IgD-negative memory B cell (primary cell): ENCODE measurements around the gene DDAH1. TPM values are rescaled to one million over a fixed set of nuclear protein-coding genes. Genes with fewer than 3 reads are reported as not detected.

Experiments
- H3K27ac Mint-ChIP-seq, 3 donors: one replicate each; pipeline ENCODE4 v1.8.0; 2020 to 2022; ENCODE audit warnings: mild to moderate bottlenecking in 3 of 3, mixed read lengths in 3 of 3, moderate library complexity in 1 of 3
- H3K27me3 Mint-ChIP-seq: one replicate; pipeline ENCODE4 v1.8.0; 2021; ENCODE audit warnings: mixed read lengths
- H3K36me3 Mint-ChIP-seq: one replicate; pipeline ENCODE4 v1.8.0; 2020; ENCODE audit warnings: mild to moderate bottlenecking, mixed read lengths
- H3K4me1 Mint-ChIP-seq, 3 donors: one replicate each; pipeline ENCODE4 v1.8.0; 2020 to 2022; ENCODE audit warnings: mixed read lengths in 3 of 3, mild to moderate bottlenecking in 1 of 3
- H3K4me3 Mint-ChIP-seq, 4 donors: one replicate each; pipeline ENCODE4 v1.8.0; 2020 to 2022; ENCODE audit warnings: mild to moderate bottlenecking in 4 of 4, mixed read lengths in 4 of 4, moderate library complexity in 3 of 4
- H3K9me3 Mint-ChIP-seq, 3 donors: one replicate each; pipeline ENCODE4 v1.8.0; 2020 to 2021; ENCODE audit warnings: mixed read lengths in 3 of 3, mild to moderate bottlenecking in 1 of 3
- polyA plus RNA-seq: library from polyadenylated mRNA; unstranded; fragments of 300-500 nt; fragmentation: Illumina TruSeq; gene quantifications from one replicate; pipeline ENCODE4 v1.2.3, GENCODE V29; 2021

Gene DDAH1
- polyA plus RNA-seq, 1 donor from 2014 or later = 0.19 TPM

DNA sequence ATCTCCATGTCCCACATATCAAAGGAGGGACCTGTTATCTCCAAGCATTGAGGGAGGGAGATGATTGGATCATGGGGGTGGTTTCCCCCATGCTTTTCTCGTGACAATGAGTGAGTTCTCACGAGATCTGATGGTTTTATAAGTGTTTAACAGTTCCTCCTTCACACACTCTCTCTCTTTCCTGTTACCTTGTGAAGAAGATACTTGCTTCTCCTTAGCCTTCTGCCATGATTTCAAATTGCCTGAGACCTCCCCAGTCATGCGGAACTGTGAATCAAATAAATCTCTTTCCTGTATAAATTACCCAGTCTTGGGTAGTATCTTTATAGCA lies 91.6 kb downstream of the DDAH1 start:
- Mint-ChIP-seq H3K4me1 (peaks cover 0 to 6% (median 6%) of the 10 kb centered on the region in 3 donors), H3K4me3 (no peak overlapping the region), H3K27ac (no peak overlapping the region), H3K36me3 (peaks cover 7% of the 10 kb centered on the region), H3K9me3 (peaks cover 0 to 3% (median 0%) of the 10 kb centered on the region in 3 donors), H3K27me3 (no peaks in the 10 kb centered on the region)

DNA sequence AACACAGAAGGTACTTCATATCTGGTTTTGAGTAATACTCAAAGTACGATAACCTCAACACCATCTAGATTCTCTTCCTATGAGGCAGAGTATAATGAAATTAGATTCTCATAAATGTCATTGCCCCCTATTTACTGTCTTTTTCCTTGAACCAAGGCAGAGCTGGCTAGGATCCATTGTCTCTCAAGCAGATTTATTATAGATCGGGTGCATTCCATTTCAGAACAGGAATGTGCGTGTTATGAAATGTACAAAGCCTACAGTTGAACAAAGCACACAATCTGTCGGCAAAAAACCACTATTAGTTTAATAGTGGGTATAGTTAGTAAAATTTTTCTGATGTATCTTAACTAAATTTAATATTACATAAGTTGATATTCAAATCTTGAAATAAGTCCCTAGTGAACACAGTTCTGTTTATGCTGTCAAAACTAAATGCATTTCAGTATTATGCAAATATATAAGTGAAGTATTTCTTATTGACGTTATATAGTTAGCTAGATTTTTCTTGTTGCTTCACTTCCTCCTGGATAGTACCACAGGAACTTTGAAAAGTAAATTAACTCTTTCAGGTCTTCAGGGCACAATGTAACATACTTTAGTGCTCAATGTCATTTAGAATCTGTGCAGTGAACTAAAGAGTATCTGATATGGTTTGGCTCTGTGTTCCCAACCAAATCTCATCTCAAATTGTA lies 92.1 kb downstream of the DDAH1 start:
- Mint-ChIP-seq H3K36me3 (peaks cover 10% of the 10 kb centered on the region), H3K4me3 (no peak overlapping the region), H3K27me3 (no peaks in the 10 kb centered on the region), H3K27ac (no peak overlapping the region), H3K9me3 (peaks cover 0 to 3% (median 0%) of the 10 kb centered on the region in 3 donors), H3K4me1 (peaks cover 0 to 6% (median 6%) of the 10 kb centered on the region in 3 donors)

DNA sequence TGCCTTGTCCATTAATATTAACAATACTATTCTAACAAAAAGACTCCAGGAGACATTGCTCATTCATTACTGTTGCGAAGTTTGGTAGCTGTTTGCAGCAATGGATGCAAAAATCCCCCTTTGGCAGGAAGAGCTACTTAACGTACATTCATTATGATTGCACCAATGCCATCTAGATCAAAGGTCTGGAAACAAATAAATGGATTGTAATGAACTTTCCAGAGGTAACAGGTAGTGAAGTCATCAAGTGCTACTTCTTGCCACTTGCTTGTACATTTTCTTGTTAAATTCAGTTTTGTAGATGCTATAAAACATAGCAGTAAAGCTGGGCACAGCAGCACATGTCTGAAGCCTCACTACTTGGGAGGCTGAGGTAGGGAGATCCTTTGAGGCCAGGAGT lies 93.9 kb downstream of the DDAH1 start:
- peaks cover 7% of the 10 kb centered on the region for H3K36me3 Mint-ChIP-seq
- peaks cover 0 to 6% (median 6%) of the 10 kb centered on the region in 3 donors for H3K4me1 Mint-ChIP-seq
- no peaks in the 10 kb centered on the region for H3K27me3 Mint-ChIP-seq
- H3K9me3 Mint-ChIP-seq = peaks cover 0 to 3% (median 0%) of the 10 kb centered on the region in 3 donors
- H3K27ac Mint-ChIP-seq = no peak overlapping the region
- no peak overlapping the region for H3K4me3 Mint-ChIP-seq

DNA sequence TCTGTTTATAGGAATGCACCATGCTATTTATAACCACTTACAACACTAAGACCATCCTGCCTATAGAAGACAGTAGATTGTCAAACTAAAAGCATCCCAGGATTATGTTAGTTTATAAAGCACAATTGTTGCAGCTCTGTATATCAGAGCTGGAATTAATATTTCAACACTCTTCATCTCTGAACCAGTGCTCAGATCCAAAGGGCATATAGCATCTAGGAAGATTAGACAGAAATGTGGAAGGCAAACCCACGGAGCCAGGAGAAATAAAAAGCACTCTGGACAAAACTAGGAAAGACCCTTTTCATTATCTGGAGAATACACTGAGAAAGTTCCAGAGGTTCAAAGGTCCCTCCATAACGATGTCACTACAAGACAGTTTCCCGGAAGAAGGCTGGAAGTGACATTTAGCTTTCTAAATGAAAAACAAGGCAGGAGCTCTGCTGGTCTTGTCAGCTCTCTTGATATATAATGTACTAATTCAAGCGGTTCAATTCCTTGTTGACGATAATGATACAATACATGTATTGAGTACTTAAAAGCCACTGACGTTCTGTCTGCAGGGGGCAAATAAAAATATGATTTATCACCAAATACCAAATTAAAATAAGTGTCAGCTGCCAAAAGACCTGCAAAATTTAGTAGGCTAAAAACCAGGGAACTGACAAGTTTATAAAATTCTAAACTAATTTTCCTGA lies 96.7 kb downstream of the DDAH1 start:
- H3K36me3 Mint-ChIP-seq = peaks cover 8% of the 10 kb centered on the region
- H3K9me3 Mint-ChIP-seq = peaks cover 0 to 3% (median 0%) of the 10 kb centered on the region in 3 donors
- H3K4me1 Mint-ChIP-seq = peaks cover 0 to 3% (median 3%) of the 10 kb centered on the region in 3 donors
- H3K27ac Mint-ChIP-seq = no peak overlapping the region
- H3K27me3 Mint-ChIP-seq = no peaks in the 10 kb centered on the region
- no peak overlapping the region for H3K4me3 Mint-ChIP-seq

DNA sequence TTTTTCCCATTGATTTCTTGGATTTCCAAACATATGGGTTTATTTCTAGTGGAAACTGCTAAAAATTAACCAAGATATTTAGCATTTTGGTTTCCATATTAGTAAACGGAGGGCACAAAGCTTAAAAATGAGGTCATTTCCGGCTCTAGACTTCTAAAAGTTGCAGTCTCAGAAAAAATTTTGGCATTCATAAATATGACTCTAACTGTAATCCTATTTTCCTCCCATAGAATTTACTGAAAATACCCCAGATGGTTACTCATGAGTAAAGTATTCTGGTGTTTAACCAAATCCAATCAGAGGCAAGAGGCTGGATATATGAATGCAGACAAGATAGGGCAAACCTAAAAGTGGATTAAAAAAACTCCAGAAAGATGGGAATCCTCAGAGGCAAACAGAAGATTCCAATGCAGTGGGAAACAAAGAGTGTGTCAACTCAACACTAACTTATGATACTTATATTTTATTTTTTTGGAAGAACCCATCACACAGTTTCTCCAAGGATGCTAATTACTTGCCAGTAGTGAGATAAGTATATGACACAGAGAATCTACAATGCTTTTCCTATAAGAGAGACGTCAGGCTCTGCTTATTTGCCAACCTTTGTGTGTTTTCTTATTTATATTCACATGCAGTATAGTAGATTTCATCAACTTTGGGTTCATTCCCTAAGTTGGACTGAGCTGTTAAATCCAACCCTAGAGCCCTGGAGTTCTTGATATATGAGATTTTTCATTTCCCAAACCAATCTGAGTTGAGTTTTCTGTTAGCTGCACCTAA lies 98.4 kb downstream of the DDAH1 start:
- H3K36me3 Mint-ChIP-seq = peaks cover 11% of the 10 kb centered on the region
- peak overlapping the region in 1 of 3 donors; percentile 14 for H3K27ac Mint-ChIP-seq
- no peak overlapping the region for H3K4me3 Mint-ChIP-seq

DNA sequence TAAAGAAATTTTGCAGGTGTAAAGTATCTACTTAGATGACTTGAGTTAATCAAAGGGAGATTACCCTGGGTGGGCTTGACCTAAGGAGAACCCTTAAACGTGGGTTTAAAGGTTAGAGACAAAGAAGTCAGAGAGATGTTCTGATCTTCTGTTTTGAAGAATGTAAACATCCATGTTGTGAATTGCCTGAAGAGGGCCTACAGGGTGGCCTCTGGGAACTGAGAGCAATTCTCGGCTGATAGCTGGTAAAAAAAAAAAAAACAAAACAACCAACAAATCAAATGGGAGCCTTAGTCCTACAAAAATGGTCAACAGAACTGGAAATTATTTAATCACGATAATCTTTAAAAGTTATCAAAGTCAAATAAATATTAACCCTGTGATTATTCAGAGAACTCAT lies 99.1 kb downstream of the DDAH1 start:
- no peaks in the 10 kb centered on the region for H3K4me1 Mint-ChIP-seq
- peaks cover 11% of the 10 kb centered on the region for H3K36me3 Mint-ChIP-seq
- H3K27ac Mint-ChIP-seq = no peak overlapping the region
- no peaks in the 10 kb centered on the region for H3K27me3 Mint-ChIP-seq
- H3K4me3 Mint-ChIP-seq = no peak overlapping the region
- H3K9me3 Mint-ChIP-seq = peaks cover 0 to 3% (median 0%) of the 10 kb centered on the region in 3 donors

More for the DNA sequence above, 98.4 kb downstream of the DDAH1 start:
- no peaks in the 10 kb centered on the region for H3K27me3 Mint-ChIP-seq
- no peaks in the 10 kb centered on the region for H3K4me1 Mint-ChIP-seq
- peaks cover 0 to 3% (median 0%) of the 10 kb centered on the region in 3 donors for H3K9me3 Mint-ChIP-seq

DNA sequence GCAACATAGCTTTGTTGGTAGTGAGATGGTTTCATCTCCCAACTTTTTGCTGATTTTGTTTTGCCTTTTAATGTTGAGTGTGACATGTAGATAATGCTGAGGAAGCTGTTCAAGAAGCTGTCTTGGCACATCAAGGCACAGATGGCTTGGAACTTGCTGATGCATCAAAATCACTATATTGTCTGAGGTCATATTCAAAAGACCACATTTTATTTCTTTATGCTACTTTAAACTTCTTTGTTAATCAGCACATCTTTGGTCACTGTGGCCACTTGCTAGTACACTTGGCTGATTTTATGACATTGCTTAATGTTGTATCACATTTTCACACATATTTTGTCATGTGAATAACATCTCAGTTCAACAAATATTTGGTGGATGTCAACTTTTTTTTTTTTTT lies 101.4 kb downstream of the DDAH1 start:
- Mint-ChIP-seq H3K27ac (no peak overlapping the region), H3K4me3 (no peak overlapping the region), H3K4me1 (no peaks in the 10 kb centered on the region), H3K27me3 (no peaks in the 10 kb centered on the region), H3K9me3 (no peaks in the 10 kb centered on the region), H3K36me3 (peaks cover 13% of the 10 kb centered on the region)

DNA sequence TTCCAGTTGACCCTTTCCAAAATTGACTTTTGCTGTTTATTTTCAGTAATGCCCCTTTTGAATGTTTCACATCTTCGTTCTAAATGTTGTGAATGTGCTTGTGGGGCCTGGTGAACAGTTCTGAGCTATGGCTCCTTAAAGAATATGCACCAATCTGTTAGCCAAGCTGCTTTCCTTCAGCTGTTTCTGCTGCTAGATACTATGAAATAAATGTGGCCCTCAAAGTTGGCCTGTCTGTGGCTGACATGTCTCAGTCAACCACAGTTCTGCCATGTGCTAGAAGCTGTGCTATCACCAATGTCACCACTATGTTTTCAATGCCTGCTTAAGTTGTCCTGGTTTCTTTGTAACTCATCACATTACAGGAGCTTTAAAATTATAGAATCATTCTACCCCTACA lies 101.9 kb downstream of the DDAH1 start:
- no peaks in the 10 kb centered on the region for H3K9me3 Mint-ChIP-seq

DNA sequence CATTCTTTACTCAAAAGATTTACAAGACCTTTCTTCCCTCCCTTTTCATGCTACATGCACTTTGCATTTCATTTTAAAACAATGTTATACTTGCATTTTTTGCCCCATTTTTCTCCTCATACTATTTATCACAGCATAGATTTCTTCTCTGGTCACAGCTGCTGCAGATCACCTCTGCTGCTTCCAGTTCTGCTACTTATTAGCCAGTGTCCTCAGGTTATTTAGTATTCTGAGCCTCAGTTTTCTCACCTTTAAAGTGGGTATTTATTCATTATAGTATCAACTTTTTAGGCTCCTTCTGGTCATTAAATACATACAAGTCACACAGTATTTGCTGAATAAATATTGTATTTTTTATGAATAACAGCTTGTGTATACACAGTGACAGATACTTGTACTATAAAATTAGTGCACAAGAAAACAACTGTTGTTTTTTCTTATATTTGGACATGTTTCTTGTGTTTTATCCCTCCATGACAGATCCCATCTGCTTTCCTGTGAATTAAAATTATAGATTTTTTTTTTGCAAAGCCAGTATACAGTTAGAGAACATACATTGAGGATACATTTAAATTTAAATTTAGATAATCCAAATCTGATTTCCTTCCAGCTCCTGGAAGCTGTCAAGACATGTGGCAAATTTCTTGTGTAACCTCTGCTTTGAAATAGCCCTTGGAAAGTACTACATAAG lies 103.2 kb downstream of the DDAH1 start:
- H3K27ac Mint-ChIP-seq = no peak overlapping the region
- H3K4me3 Mint-ChIP-seq = peak overlapping the region in 1 of 4 donors; percentile 3
- peaks cover 11% of the 10 kb centered on the region for H3K36me3 Mint-ChIP-seq
- H3K4me1 Mint-ChIP-seq = no peaks in the 10 kb centered on the region
- no peaks in the 10 kb centered on the region for H3K27me3 Mint-ChIP-seq
- H3K9me3 Mint-ChIP-seq = no peaks in the 10 kb centered on the region

More for the DNA sequence above, 101.9 kb downstream of the DDAH1 start:
- Mint-ChIP-seq H3K4me3 (no peak overlapping the region), H3K36me3 (peaks cover 12% of the 10 kb centered on the region), H3K27ac (no peak overlapping the region), H3K4me1 (no peaks in the 10 kb centered on the region), H3K27me3 (no peaks in the 10 kb centered on the region)

DNA sequence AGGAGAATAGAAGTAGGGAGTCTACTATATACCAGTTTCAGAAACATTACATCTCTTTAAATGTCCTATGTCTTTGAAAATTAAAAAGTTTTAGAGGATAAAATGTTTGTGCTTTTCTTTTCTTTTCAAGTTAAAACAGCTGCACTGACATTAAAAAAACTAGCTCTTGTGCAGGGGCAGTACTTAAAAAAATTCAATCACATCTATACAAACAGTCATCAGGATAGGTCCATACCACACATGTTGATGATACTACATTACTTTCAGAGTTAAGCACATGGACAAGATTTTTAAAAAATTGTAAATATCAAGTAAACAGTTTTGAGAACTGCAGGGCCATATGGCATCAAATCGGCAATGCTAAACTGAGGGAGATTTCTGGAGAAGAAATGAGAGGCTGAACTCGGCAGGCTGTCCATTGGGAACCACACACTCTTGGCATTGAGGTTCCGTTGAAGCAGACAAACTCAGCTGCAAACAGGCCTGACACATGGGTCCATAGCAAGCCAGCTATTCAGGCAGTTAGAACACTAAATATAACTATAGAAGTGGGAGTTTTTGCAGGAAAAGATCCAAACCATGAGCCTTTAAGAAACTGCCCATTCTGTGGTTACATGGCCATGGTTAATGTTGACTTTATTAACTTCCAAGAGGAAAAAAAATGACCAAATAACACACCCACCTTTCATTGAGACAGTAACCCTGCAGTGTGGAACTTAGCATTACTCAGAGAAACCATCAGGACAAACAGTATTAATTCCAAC lies 104.0 kb downstream of the DDAH1 start:
- Mint-ChIP-seq H3K36me3 (peaks cover 11% of the 10 kb centered on the region), H3K9me3 (no peaks in the 10 kb centered on the region), H3K4me3 (no peak overlapping the region), H3K27ac (no peak overlapping the region), H3K4me1 (no peaks in the 10 kb centered on the region), H3K27me3 (no peaks in the 10 kb centered on the region)

DNA sequence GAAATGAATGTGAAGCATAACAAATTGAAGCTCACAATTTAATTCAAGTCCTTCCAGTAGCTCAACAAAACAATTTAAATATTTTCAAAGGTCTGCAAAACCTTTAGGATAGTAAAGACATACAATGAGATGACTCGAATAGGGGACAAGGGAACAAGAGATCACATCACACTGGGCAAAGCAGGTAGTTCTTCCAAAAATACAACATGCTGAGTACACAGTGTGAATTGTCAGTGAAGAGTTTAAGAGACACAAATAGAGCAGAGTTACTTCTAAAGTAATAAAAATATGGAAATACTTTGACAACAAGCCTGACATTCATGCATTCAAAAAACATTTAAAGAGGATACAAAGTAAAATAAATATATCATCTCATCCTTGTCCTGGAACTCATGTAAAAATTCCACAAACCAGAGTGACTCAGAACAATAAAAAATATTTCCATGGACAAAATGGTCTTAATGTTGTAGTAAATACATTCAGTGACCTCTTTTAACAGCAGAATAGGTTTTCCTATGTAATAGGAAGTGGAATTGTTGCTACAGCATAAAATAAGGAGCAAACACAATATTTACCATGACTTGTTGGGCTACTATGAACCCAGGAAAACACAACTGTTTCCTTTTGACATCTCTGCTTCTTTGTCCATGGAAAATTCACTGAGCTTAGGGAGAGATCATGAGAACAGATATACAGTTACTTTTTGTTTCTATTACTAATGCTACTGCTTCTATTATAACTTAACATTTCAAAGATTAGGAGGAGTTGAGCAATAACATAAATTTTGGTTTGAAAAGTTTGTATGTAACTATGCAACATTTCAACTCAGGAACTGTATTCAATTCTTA lies 104.9 kb downstream of the DDAH1 start:
- Mint-ChIP-seq H3K36me3 (peaks cover 11% of the 10 kb centered on the region), H3K9me3 (no peaks in the 10 kb centered on the region), H3K27ac (no peak overlapping the region), H3K4me3 (no peak overlapping the region), H3K27me3 (no peaks in the 10 kb centered on the region), H3K4me1 (no peaks in the 10 kb centered on the region)

DNA sequence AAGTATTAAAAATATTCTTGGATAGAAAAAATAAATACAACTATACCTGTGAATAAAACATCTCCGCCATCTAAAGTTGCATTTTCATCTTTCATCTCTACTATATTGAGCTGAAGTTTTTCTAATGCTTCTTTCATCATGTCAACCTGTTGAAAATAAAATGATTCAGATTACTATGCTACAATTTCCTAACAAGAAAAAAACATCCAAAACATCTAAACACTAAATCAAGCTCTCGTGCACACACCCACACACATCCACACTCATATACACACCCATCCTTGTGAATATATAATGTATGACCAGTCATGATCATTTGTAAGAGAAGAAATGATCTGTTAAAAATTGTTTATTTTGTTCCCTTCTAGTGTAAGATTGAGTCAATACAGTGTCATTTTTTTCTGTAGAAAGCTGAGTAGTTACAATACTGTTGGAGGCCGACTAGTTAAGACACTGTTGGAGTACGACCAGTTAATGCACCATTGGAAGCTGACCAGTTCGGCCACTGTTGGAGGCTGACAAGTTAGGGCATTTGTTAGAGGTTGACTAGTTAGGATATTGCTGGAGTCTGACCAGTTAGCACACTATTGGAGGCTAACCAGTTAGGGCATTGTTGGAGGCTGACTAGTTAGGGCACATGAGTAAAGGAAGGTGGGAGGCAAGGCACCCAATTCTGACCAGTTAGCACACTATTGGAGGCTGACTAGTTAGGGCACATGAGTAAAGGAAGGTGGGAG lies 106.1 kb downstream of the DDAH1 start:
- no peaks in the 10 kb centered on the region for H3K9me3 Mint-ChIP-seq
- H3K4me3 Mint-ChIP-seq = no peak overlapping the region
- no peak overlapping the region for H3K27ac Mint-ChIP-seq
- H3K4me1 Mint-ChIP-seq = no peaks in the 10 kb centered on the region
- peaks cover 9% of the 10 kb centered on the region for H3K36me3 Mint-ChIP-seq
- no peaks in the 10 kb centered on the region for H3K27me3 Mint-ChIP-seq

DNA sequence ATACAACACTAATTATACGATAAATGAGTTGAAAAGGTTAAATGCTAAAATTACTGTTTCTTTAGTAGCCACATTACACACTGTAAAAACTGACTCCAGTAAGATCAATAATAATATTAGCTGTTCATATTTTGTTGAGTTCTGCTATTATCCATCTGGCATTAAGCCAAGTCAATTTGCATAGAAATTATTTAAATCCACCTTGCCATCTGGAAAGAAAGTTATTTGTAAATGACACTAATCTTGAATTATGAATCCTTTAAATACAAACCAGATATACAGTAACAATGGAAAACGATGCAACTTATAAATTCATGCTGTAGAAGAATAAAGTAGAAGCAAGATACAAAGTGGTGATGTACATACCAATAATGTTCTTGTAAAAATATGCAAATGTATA lies 107.1 kb downstream of the DDAH1 start:
- no peaks in the 10 kb centered on the region for H3K27me3 Mint-ChIP-seq
- H3K9me3 Mint-ChIP-seq = no peaks in the 10 kb centered on the region
- H3K4me1 Mint-ChIP-seq = no peaks in the 10 kb centered on the region
- H3K36me3 Mint-ChIP-seq = peaks cover 10% of the 10 kb centered on the region
- H3K4me3 Mint-ChIP-seq = no peak overlapping the region
- no peak overlapping the region for H3K27ac Mint-ChIP-seq
